Stimulated activated CD4-positive, alpha-beta T cell treated with anti-CD3 and anti-CD28 coated beads, Interleukin-1b, Interleukin-23, amount 100 ng/mL, for 48 hours (primary cell): Measurements from ENCODE around the gene CTNNA1.
"Not testable (repeated sequence)": the region's sequence is repeated elsewhere in the genome, so short reads cannot be mapped to it uniquely, and the experiment has no call there.

Source experiments
- DNase-seq: peaks from one replicate; pipeline ENCODE4 v3.0.0-alpha.2; 2020

Gene CTNNA1

GRCh38 chr5:138820695-138821094, 67.5 kb downstream of the CTNNA1 start:
- no peak for DNase-seq

GRCh38 chr5:138824516-138824915, 71.3 kb downstream of the CTNNA1 start:
- DNase-seq = peak; percentile 1

GRCh38 chr5:138824924-138825863, 72.0 kb downstream of the CTNNA1 start:
- peak; percentile 2 for DNase-seq

DNA sequence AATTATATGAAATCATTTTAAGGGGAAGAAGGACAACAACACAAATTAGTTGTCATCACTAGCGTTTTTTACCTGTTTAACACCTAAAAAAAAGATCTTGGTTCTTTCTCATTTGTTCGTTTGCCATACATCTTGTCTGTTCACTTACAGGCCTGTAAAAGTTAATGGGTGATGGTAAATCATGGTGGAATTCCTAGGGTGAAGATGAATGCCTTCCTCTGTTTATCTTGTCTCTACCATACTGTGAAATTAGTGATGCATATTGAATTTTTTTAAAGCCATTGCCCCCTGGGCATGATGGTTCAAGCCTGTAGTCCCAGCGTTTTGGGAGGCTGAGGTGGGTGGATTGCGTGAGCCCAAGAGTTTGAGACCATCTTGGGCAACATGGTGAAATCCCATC, 75.3 kb downstream of the CTNNA1 start:
- DNase-seq = no peak

- DNase-seq = no peak
Observed at GRCh38 chr5:138829341-138829740, 76.1 kb downstream of the CTNNA1 start.

GRCh38 chr5:138831703-138832102, 78.5 kb downstream of the CTNNA1 start:
- no peak for DNase-seq

DNA sequence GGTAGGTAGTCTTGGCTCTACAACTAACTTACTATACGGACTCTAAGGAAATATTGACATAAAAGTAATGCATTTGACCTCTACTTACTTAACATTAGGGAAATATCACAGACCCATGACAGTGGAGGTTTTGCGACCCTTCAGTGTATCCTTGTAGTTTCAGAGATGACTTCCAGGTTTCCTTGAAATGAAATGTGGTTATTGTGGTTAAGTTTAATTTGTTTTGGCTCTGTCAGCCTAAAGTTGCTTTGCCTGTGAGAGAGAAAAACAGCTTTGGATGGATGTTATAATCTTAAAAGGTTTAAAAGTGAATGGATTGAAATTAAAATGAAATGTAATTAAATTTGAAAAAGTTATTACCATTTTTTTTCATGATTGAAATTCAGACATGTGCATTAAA, 79.0 kb downstream of the CTNNA1 start:
- no peak for DNase-seq

- no peak for DNase-seq
Observed at GRCh38 chr5:138833080-138833479, 79.9 kb downstream of the CTNNA1 start.

- DNase-seq = no peak
Observed at GRCh38 chr5:138833726-138834480, 80.7 kb downstream of the CTNNA1 start.

DNA sequence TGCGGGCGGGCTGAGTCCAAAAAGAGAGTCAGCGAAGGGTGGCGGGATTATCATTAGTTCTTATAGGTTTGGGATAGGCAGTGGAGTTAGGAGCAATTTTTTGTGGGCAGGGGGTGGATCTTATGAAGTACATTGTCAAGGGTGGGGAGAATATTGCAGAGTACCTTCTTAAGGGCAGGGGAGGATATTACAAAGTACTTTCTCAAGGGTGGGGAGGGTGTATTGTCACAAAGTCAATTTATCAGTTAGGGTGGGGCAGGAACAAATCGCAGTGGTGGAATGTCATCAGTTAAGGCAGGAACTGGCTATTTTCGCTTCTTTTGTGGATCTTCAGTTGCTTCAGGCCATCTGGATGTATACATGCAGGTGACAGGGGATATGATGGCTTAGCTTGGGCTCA, 81.6 kb downstream of the CTNNA1 start:
- not testable (repeated sequence) for DNase-seq

- no peak for DNase-seq
Observed at GRCh38 chr5:138837160-138837559, 83.9 kb downstream of the CTNNA1 start.

DNA sequence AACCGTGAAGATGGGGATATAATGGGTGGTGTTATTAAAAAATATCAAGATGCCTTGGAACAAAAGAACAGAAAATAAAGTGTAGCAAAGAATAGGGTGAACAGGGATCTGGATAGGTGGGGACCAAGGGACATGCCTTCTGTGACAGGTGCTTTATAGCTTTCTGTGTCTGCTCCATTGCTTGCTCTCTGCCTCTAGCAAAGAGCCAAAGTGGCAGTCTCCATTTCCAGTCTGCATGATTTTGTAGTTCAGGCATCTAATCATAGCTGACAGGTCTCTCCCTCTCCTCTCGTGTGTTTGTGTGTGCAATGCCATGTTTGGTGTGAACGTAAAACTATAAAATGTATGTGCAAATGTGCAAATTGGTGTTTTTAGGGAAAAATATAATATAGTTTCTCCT, 86.9 kb downstream of the CTNNA1 start:
- no peak for DNase-seq

- no peak for DNase-seq
Observed at GRCh38 chr5:138841531-138841930, 88.3 kb downstream of the CTNNA1 start.

GRCh38 chr5:138843316-138844124, 90.3 kb downstream of the CTNNA1 start:
- no peak for DNase-seq

DNA sequence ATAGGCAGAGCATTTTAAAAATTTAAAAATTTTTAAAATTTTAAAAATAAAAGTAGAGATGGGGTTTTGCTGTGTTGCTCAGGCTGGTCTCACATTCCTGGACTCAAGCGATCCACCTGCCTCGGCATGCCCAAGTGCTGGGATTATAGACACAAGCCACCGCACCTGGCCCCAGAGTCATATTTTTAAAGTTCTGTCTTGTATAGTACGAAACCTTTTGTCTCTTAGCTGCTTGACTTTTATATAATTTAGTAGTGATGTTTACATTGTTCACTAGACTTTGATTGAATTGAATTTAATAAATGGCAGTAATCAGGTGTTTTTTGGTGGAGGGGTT, 90.9 kb downstream of the CTNNA1 start:
- DNase-seq = no peak

DNA sequence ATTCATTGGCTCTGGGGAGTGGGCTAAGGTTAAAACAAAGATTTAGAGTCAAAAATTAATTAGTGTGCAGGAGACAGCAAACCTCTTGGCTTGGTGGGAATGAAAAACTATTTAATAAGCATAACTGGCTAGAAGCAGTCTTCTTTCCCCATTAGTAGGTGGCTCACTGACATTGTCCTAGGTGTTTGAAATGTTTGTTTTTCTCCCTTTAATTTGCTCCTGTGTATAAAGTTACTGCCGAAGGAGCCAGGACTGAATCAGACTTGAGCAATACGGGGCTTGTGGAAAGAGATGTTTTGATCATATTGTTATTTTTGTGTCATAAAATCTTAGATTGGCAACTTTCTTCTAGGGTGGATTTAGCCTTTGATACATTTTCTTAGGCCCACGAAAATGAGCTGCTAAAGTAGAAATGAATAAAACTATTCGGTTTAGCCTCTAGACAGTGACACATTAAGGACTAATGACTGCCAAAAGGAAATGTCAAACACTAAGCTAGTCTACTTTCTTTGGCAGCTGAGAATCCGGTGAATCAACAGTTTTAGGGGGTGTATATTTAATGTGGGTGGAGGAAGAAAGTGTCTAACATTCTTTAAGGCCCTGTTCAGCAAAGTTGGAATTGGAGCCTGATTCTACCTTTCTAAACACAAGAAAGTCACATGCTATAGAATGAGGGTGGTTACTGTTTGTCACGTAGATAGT, 91.7 kb downstream of the CTNNA1 start:
- no peak for DNase-seq

- no peak for DNase-seq
Observed at GRCh38 chr5:138849439-138849838, 96.2 kb downstream of the CTNNA1 start.

DNA sequence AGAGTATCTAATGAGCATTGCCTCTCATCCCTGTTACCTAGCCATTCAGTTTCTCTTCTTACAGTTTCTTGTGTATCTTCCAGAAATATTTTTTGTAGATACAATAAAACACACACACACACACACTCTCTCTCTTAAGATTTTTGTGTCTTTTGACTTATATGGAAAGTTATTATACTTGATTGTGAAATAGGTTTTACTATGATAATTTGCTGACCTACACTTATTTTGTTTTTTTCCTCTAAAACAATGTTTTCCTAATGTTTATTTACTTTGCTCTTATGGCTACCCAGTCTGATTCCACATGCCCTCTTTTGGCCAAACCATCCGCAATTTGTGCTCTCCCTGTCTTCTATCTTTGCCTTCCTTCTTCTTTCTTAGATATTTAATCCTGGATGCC, 96.7 kb downstream of the CTNNA1 start:
- DNase-seq = no peak

DNA sequence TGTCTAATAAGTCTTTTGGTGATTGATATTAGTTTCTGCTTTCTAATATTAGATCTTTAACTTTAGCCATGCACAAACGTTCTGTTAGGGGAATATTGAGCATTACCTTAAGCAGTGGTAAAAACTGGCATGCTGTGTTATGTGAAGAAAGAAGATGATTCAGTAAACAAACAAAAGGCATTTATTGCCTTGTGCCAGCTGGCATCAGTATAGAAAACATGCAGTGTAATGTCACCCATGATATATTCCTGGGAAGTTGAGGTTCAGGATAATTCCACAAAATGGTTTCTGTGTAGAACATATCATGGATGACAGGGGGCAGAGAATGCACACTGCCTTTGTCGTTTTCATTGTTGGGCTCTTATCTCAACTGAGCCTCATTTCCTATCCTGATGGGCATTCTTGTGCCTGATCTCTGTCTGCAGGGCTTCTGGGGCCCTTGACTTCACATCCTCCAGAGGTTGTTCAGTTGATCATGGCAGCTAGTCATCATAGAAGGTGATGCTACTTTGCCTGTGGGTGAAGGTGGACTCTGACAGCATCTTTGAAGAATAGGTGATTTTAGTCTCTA, 97.7 kb downstream of the CTNNA1 start:
- DNase-seq = no peak

DNA sequence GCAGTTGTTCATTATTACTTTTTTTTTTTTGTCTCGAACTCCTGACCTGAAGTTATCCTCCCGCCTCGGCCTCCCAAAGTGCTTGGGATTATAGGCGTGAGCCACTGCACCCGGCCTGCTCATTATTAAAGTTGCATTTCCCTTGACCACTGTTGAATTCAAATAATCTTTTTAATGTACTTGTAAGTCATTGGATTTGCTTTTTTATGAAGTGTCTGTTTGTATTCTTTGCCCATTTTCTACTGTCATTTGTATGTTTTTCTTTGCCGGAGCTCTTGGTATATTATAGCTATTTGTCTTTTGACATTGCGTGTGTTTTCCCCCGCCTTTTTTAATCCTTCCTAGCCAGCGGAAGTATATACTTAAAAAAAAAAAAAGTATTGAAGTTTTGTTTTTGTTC, 99.9 kb downstream of the CTNNA1 start:
- no peak for DNase-seq

DNA sequence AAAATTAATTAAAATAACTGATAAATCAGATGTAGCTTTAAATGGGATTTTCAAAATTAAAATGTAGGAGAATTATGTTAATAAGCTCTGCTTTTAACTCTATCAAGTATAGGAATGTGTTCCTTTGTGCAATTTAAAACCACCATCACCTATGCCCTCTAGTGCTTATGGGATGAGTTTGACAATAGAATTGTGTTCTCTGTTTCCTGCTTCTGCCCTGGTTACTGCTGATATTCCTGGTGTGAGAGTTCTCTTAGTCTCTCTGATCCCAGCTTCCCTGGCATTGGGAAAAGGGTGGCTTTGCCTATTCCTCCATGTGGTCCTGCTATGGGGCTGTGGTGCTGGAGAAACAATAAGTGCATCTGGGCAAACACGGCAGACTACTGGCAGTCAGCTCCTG, 113.8 kb downstream of the CTNNA1 start:
- DNase-seq = no peak

DNA sequence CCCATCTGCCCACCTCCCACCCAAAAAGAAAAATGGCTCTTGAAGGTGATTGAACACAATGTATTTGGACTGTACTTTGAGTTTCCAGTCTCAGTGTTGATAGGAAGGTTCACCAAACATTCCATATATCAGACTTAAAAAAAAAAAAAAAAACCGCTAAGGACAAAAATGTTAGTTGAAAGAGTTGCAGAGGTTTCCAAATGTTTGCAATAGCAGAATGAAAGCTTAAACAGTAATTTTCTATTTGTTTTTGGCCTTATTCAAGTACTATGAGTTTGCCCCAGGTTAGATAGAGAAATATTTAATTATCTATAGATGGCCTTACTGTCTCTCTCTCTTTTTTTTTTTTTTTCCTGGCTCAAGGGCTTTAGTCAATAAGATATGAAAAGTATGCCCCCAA, 115.8 kb downstream of the CTNNA1 start:
- no peak for DNase-seq
